Measurements from ENCODE around the gene PNMA8B. TPM values are rescaled to one million over a fixed set of nuclear protein-coding genes. Genes with fewer than 3 reads are reported as not detected.

Gene PNMA8B
- total RNA-seq, 1 experiment from 2014 or later: 1.5 TPM

DNA sequence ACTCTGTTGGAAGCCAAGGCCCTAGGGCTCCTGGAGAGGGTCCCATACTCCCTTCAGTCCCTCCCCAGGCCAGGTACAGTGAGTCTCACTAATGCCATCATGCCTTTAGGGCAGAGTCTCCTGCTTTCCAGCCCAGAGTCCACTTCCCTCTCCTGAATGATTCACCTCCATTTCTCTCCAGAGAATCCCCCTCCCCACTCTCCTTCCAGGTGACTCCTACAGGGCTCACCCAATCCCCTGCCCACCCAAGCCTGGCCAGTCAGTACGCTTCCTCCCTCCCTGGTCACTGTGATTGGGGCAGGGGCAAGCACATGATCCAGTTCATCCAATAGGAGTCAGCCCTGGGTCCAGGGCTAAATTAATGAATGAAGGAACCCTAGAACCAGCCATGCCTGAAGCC lies 35.0 kb upstream of the PNMA8B start:
- TF ChIP-seq, protein P1, sequence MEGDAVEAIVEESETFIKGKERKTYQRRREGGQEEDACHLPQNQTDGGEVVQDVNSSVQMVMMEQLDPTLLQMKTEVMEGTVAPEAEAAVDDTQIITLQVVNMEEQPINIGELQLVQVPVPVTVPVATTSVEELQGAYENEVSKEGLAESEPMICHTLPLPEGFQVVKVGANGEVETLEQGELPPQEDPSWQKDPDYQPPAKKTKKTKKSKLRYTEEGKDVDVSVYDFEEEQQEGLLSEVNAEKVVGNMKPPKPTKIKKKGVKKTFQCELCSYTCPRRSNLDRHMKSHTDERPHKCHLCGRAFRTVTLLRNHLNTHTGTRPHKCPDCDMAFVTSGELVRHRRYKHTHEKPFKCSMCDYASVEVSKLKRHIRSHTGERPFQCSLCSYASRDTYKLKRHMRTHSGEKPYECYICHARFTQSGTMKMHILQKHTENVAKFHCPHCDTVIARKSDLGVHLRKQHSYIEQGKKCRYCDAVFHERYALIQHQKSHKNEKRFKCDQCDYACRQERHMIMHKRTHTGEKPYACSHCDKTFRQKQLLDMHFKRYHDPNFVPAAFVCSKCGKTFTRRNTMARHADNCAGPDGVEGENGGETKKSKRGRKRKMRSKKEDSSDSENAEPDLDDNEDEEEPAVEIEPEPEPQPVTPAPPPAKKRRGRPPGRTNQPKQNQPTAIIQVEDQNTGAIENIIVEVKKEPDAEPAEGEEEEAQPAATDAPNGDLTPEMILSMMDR (conservative IDR thresholded peaks at IDR 0.05): no peak
- H3K27me3 ChIP-seq (ENCODE audit: insufficient read depth, low read length): no peaks in the 10 kb centered on the region
- no peaks in the 10 kb centered on the region for H3K23me2 ChIP-seq (ENCODE audit: insufficient read length, low read depth, low read length, poor library complexity, severe bottlenecking)
- H4K91ac ChIP-seq (ENCODE audit: insufficient read length, low read depth, low read length): no peak overlapping the region
- peak; percentile 70 for DNase-seq
- H3K79me1 ChIP-seq (ENCODE audit: insufficient read depth, low read depth, low read length, poor library complexity, severe bottlenecking): no peaks in the 10 kb centered on the region
- no peak overlapping the region for H3K4ac ChIP-seq (ENCODE audit: low read depth, low read length)
- no peak overlapping the region for H4K8ac ChIP-seq (replicated peaks; ENCODE audit: insufficient read length, low read depth, low read length)
- H3T11ph ChIP-seq (ENCODE audit: low read length): no peak overlapping the region
- H3K9me3 ChIP-seq (ENCODE audit: control insufficient read depth, low read depth, low read length): no peaks in the 10 kb centered on the region
- no peak overlapping the region for H2BK20ac ChIP-seq (ENCODE audit: low read depth, low read length, poor library complexity, severe bottlenecking)
- H2BK12ac ChIP-seq (ENCODE audit: insufficient read length, low read depth, low read length): no peak overlapping the region
- peak overlapping the region; percentile 2 for H3K4me2 ChIP-seq (ENCODE audit: insufficient read depth, insufficient read length, low read length)
- no peak overlapping the region for H4K5ac ChIP-seq (ENCODE audit: insufficient read length, low read depth, low read length)
- H3K4me1 Mint-ChIP-seq: peaks cover 23 to 46% of the 10 kb centered on the region in 2 experiments
- peak overlapping the region in 1 of 3 experiments; percentile 57; a peak in 2 of 7 replicates for H3K27ac Mint-ChIP-seq
- H4K20me1 ChIP-seq (ENCODE audit: control insufficient read depth, insufficient read depth, insufficient read length): no peaks in the 10 kb centered on the region
- H3K23ac ChIP-seq (ENCODE audit: insufficient read length, low read depth, low read length): no peak overlapping the region
- no peak overlapping the region for H2AK5ac ChIP-seq (ENCODE audit: insufficient read length, low read length)
- no peak overlapping the region for H3K9ac ChIP-seq (ENCODE audit: extremely low read depth, insufficient read length, low read length)
- no peaks in the 10 kb centered on the region for H3K9me3 Mint-ChIP-seq
- peaks cover 10% of the 10 kb centered on the region for H3K27me3 Mint-ChIP-seq (ENCODE audit: low read depth)
- H3K56ac ChIP-seq (ENCODE audit: insufficient read length, low read depth, low read length): no peak overlapping the region
- no peaks in the 10 kb centered on the region; the same call in 1 of the 2 replicates for H3K4me1 ChIP-seq (ENCODE audit: insufficient read depth, low read length)
- no peak overlapping the region for H3K18ac ChIP-seq (ENCODE audit: insufficient read length, low read depth, low read length)
- no peak overlapping the region for H2AFZ ChIP-seq (ENCODE audit: low read length)
- no peak overlapping the region for H2BK15ac ChIP-seq (ENCODE audit: low read depth, low read length)
- no peak overlapping the region for H3K27ac ChIP-seq (ENCODE audit: insufficient read length, low read depth, low read length)
- H3K79me2 ChIP-seq (ENCODE audit: insufficient read depth, low read length): no peaks in the 10 kb centered on the region
- no peak overlapping the region for H2BK5ac ChIP-seq (ENCODE audit: insufficient read length, low read length)
- no peak overlapping the region; a peak in 1 of 5 replicates for H3K4me3 Mint-ChIP-seq
- no peak overlapping the region for H2BK120ac ChIP-seq (ENCODE audit: low read depth, low read length, poor library complexity, severe bottlenecking)
- no peak overlapping the region for H3K14ac ChIP-seq (ENCODE audit: insufficient read depth, low read length)
- 0 out of 7 replicates have a peak, but pooled peaks cover 0 to 3% (median 0%) of the 10 kb centered on the region in 3 experiments for H3K36me3 Mint-ChIP-seq (ENCODE audit: insufficient read depth in 1 of 3, low read depth in 3 of 3)
- WGBS (ENCODE audit: extremely low coverage, insufficient read length, low lambda C conversion rate): no CpG with 5 or more reads among the region's 1 CpG
